ENCODE results near the gene PSME3IP1. TPM values are rescaled to one million over a fixed set of nuclear protein-coding genes. Genes with fewer than 3 reads are reported as not detected.

Gene PSME3IP1
- total and polyA plus RNA-seq, 2 of the 8 experiments (the other 6 are each of a cell fraction or from before 2014, with no cell fraction given) = 95.1 to 98.3 TPM

GRCh38 chr16:57178793-57179212 is 7.0 kb downstream of the PSME3IP1 start:
- H3K9me3 ChIP-seq (ENCODE audit: insufficient read depth in 2 of 2, low read depth in 1 of 2, low read length in 1 of 2) = no peaks in the 10 kb centered on the region
- no peak overlapping the region for H3K56ac ChIP-seq (replicated peaks; ENCODE audit: insufficient read length, low read depth, low read length)
- H2BK15ac ChIP-seq (ENCODE audit: low read length) = no peak overlapping the region
- no peak overlapping the region for H3K14ac ChIP-seq (ENCODE audit: insufficient read length)
- no peaks in the 10 kb centered on the region for H4K20me1 ChIP-seq (replicated peaks in 1 of 2; ENCODE audit: control insufficient read depth in 1 of 2, insufficient read depth in 2 of 2, low read length in 2 of 2)
- no peak overlapping the region for H4K91ac ChIP-seq (replicated peaks; ENCODE audit: insufficient read length, low read length)
- no peak overlapping the region for H4K8ac ChIP-seq (ENCODE audit: extremely low read depth, insufficient read depth, low read length)
- H3K4me2 ChIP-seq (ENCODE audit: insufficient read depth in 1 of 2, low read depth in 2 of 2, low read length in 2 of 2) = no peak overlapping the region
- DNase-seq (ENCODE audit: low read depth in 1 of 2, low spot score in 2 of 2) = no peak
- 78% methylated on average over 4 of the region's 4 CpGs; no CpG with 5 or more reads in 1 of the 2 experiments for WGBS, 2 experiments (ENCODE audit: extremely low coverage in 1 of 2, insufficient coverage in 1 of 2, insufficient read length in 1 of 2, insufficient replicate concordance in 2 of 2, low coverage in 1 of 2, low lambda C conversion rate in 2 of 2, missing lambda C conversion rate in 1 of 2)
- ChIA-PET CTCF (ENCODE audit: partially characterized antibody) (interaction anchor here (0.6 to 1.6 kb wide), 2 partner anchors 10 to 198 kb away, joined by 3 to 5 read pairs; no protein-coding TSS in a partner anchor), POLR2A (ENCODE audit: partially characterized antibody) (interaction anchor here (0.8 to 2.4 kb wide), 3 partner anchors 10 to 27 kb away, joined by 3 to 8 read pairs (median 3); no protein-coding TSS in a partner anchor)
- no peak overlapping the region for H2BK120ac ChIP-seq (replicated peaks; ENCODE audit: low read depth, low read length)
- H3K27ac ChIP-seq (ENCODE audit: low read depth, low read length) = no peak overlapping the region
- no peak overlapping the region for H3K4me3 ChIP-seq (ENCODE audit: extremely low read depth in 1 of 4, insufficient read depth in 2 of 4, low read depth in 3 of 4, low read length in 4 of 4)
- H3K18ac ChIP-seq (ENCODE audit: extremely low read depth, low read length) = no peak overlapping the region
- H3K36me3 ChIP-seq (ENCODE audit: control insufficient read depth in 2 of 4, insufficient read depth in 4 of 4, low read length in 3 of 4) = peaks cover 0 to under 1% (median 0%) of the 10 kb centered on the region in 4 experiments; a peak in 2 of 8 replicates
- H3K4ac ChIP-seq (replicated peaks; ENCODE audit: insufficient read length, low read depth, low read length) = no peak overlapping the region
- no peak overlapping the region for H4K5ac ChIP-seq (ENCODE audit: insufficient read length, low read depth, low read length)
- no peak overlapping the region for H3K23ac ChIP-seq (ENCODE audit: insufficient read length)
- no peaks in the 10 kb centered on the region for H3K27me3 ChIP-seq (replicated peaks in 1 of 4; ENCODE audit: control insufficient read depth in 3 of 4, extremely low read depth in 1 of 4, insufficient read depth in 3 of 4, low read length in 3 of 4)
- H3K23me2 ChIP-seq (ENCODE audit: low read depth, low read length) = no peaks in the 10 kb centered on the region; the same call in 1 of the 2 replicates
- peaks cover 0 to 51% of the 10 kb centered on the region in 2 experiments for H3K79me2 ChIP-seq (ENCODE audit: control insufficient read depth in 1 of 2, insufficient read depth in 2 of 2, low read length in 2 of 2)
- no peak overlapping the region for H2BK5ac ChIP-seq (ENCODE audit: low read depth, low read length)
- H3K4me1 ChIP-seq (replicated peaks in 1 of 4; ENCODE audit: control insufficient read depth in 3 of 4, insufficient read depth in 4 of 4, low read length in 3 of 4) = peaks cover 0 to 2% (median under 1%) of the 10 kb centered on the region in 4 experiments; a peak in 3 of 7 replicates
- no peak overlapping the region for H2BK12ac ChIP-seq (ENCODE audit: low read depth, low read length)
- no peak overlapping the region for H2BK20ac ChIP-seq (ENCODE audit: low read length)
- H3K79me1 ChIP-seq (ENCODE audit: low read depth, low read length) = peaks cover 8% of the 10 kb centered on the region; the same call in 1 of the 2 replicates
- TF ChIP-seq TEAD4 (IDR thresholded peaks at IDR 0.05; ENCODE audit: low read depth, low read length) (0 out of 2 replicates have a peak, but pooled peaks have one; percentile 16), RXRA (IDR thresholded peaks at IDR 0.05; ENCODE audit: insufficient read depth, low read depth, low read length) (no peak)
- no peak overlapping the region for H2AK5ac ChIP-seq (ENCODE audit: low read depth, low read length)
- H3K9ac ChIP-seq (replicated peaks in 1 of 4; ENCODE audit: extremely low read depth in 1 of 4, low read depth in 3 of 4, low read length in 3 of 4) = no peak overlapping the region
- H2AFZ ChIP-seq (ENCODE audit: low read length) = no peak overlapping the region
- no peak for FAIRE-seq
